ENCODE measurements around the gene OR4A16. TPM values are rescaled to one million over a fixed set of nuclear protein-coding genes. Genes with fewer than 3 reads are reported as not detected.
A peak's percentile ranks its signal among the peaks of the same experiment; 100 is the strongest.

OR4A16 gene
- not detected in 2 replicates for total RNA-seq (2014; rRNA removed; shearing (Covaris generic))
- polyA plus RNA-seq (2015; cell fraction: cytosol; rRNA removed) = not detected in 2 replicates
- polyA plus RNA-seq (2015; cell fraction: nucleus; rRNA removed) = not detected in 2 replicates

GRCh38 chr11:55342901-55343300 is at the start of gene OR4A16:
Gene OR4A16, plus strand, starts transcription at chr11:55343201. Its CDS starts 0 bp downstream, at chr11:55343201.
- no peak for DNase-seq (ENCODE audit: low read depth)

GRCh38 chr11:55324500-55324899 is 18.5 kb upstream of the OR4A16 start:
- DNase-seq (ENCODE audit: low read depth) = peak; percentile 5

GRCh38 chr11:55345306-55345705 is 2.3 kb downstream of the OR4A16 start:
- DNase-seq (ENCODE audit: low read depth) = no peak

- no peak for DNase-seq (ENCODE audit: low read depth)
These were observed 6.0 kb downstream of the OR4A16 start for GRCh38 chr11:55349032-55349431.

GRCh38 chr11:55357560-55358184 is 14.7 kb downstream of the OR4A16 start:
- DNase-seq (ENCODE audit: low read depth) = peak; percentile 50

- no peak for DNase-seq (ENCODE audit: low read depth)
These were observed 24.7 kb downstream of the OR4A16 start, which contains the start of gene OR4A15 for GRCh38 chr11:55367674-55368073. Gene OR4A15, plus strand, starts transcription at chr11:55367974. Its CDS starts 0 bp downstream, at chr11:55367974.

Other genes starting within 250 kb of the OR4A16 start
- gene TRIM48, start 81.0 kb upstream of the OR4A16 start, total RNA-seq (2014; rRNA removed; shearing (Covaris generic)) = not detected in 2 replicates
- gene OR4A15, start 24.8 kb downstream of the OR4A16 start, total RNA-seq (2014; rRNA removed; shearing (Covaris generic)) = not detected in 2 replicates
- not detected in 2 replicates for gene OR4C15, start 211.3 kb downstream of the OR4A16 start, total RNA-seq (2014; rRNA removed; shearing (Covaris generic))
- gene OR4C16, start 228.9 kb downstream of the OR4A16 start, total RNA-seq (2014; rRNA removed; shearing (Covaris generic)) = not detected in 2 replicates